ENCODE measurements around the gene CELA2A. TPM values are rescaled to one million over a fixed set of nuclear protein-coding genes. Genes with fewer than 3 reads are reported as not detected.

The CELA2A gene
- total and polyA plus RNA-seq, 9 of the 15 experiments (the other 6 are each of a cell fraction or from before 2014, with no cell fraction given), result 0.62 TPM; not detected in 8

DNA sequence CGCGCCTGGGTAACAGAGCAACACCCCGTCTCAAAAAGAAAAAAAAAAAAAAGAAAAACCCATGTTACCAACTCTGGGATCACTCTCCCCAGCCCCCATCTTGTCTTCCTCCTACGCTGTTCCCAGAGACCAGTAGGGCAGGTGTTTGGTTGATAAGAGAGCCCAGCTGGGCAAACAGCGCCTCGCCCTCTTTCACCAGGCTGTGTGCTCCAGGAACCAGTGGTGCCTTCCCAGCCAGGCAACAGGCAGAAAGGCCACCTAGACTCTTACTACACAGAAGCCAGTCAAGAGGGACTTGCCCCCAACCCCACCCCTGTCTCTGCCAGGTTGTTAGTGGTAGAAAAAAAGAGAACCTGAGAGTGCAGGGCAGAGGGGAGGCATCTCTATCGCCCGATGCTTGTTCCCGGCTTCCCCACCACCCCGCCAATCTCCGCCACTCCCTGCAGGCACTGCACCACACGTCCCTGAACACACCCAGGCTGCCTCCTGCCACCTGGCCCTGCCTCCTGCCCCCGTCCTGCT, 32.3 kb upstream of the CELA2A start (continued):
- TF ChIP-seq FOXM1 (IDR thresholded peaks at IDR 0.05; ENCODE audit: low read depth), result 0 out of 2 replicates have a peak, but pooled peaks have one; percentile 14
- no peak for TF ChIP-seq FOXM1 (CRISPR knock-in tag; IDR thresholded peaks at IDR 0.05; ENCODE audit: low read depth)
- TF ChIP-seq, protein P1, sequence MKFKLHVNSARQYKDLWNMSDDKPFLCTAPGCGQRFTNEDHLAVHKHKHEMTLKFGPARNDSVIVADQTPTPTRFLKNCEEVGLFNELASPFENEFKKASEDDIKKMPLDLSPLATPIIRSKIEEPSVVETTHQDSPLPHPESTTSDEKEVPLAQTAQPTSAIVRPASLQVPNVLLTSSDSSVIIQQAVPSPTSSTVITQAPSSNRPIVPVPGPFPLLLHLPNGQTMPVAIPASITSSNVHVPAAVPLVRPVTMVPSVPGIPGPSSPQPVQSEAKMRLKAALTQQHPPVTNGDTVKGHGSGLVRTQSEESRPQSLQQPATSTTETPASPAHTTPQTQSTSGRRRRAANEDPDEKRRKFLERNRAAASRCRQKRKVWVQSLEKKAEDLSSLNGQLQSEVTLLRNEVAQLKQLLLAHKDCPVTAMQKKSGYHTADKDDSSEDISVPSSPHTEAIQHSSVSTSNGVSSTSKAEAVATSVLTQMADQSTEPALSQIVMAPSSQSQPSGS (CRISPR knock-in tag; IDR thresholded peaks at IDR 0.05), result no peak
- TF ChIP-seq KDM5B (IDR thresholded peaks at IDR 0.05; ENCODE audit: insufficient replicate concordance, low read depth, low read length), result no peak
- TF ChIP-seq, protein P2, sequence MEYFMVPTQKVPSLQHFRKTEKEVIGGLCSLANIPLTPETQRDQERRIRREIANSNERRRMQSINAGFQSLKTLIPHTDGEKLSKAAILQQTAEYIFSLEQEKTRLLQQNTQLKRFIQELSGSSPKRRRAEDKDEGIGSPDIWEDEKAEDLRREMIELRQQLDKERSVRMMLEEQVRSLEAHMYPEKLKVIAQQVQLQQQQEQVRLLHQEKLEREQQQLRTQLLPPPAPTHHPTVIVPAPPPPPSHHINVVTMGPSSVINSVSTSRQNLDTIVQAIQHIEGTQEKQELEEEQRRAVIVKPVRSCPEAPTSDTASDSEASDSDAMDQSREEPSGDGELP (CRISPR knock-in tag; IDR thresholded peaks at IDR 0.05; ENCODE audit: borderline replicate concordance), result peak; percentile 99
- no peak for TF ChIP-seq ZNF232 (CRISPR knock-in tag; IDR thresholded peaks at IDR 0.05)
- no peak for TF ChIP-seq SIX5 (IDR thresholded peaks at IDR 0.05; ENCODE audit: borderline replicate concordance in 1 of 2, insufficient read depth in 1 of 2, low read depth in 1 of 2, low read length in 2 of 2)
- TF ChIP-seq MYC (IDR thresholded peaks at IDR 0.05; ENCODE audit: low read depth, low read length), result no peak
- TF ChIP-seq MYC (CRISPR knock-in tag; IDR thresholded peaks at IDR 0.05; ENCODE audit: borderline replicate concordance, low read depth), result no peak
- peak; percentile 78; the same call in 1 of the 2 replicates for TF ChIP-seq ZNF589 (CRISPR knock-in tag; IDR thresholded peaks at IDR 0.05; ENCODE audit: low read depth)
- peak; percentile 82 for TF ChIP-seq SMARCA4 (IDR thresholded peaks at IDR 0.05)
- no peak for TF ChIP-seq HSF4 (CRISPR knock-in tag; IDR thresholded peaks at IDR 0.05; ENCODE audit: borderline replicate concordance)
- TF ChIP-seq, protein P3, sequence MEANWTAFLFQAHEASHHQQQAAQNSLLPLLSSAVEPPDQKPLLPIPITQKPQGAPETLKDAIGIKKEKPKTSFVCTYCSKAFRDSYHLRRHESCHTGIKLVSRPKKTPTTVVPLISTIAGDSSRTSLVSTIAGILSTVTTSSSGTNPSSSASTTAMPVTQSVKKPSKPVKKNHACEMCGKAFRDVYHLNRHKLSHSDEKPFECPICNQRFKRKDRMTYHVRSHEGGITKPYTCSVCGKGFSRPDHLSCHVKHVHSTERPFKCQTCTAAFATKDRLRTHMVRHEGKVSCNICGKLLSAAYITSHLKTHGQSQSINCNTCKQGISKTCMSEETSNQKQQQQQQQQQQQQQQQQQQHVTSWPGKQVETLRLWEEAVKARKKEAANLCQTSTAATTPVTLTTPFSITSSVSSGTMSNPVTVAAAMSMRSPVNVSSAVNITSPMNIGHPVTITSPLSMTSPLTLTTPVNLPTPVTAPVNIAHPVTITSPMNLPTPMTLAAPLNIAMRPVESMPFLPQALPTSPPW (CRISPR knock-in tag; IDR thresholded peaks at IDR 0.05), result peak; percentile 68
- TF ChIP-seq, protein P4, sequence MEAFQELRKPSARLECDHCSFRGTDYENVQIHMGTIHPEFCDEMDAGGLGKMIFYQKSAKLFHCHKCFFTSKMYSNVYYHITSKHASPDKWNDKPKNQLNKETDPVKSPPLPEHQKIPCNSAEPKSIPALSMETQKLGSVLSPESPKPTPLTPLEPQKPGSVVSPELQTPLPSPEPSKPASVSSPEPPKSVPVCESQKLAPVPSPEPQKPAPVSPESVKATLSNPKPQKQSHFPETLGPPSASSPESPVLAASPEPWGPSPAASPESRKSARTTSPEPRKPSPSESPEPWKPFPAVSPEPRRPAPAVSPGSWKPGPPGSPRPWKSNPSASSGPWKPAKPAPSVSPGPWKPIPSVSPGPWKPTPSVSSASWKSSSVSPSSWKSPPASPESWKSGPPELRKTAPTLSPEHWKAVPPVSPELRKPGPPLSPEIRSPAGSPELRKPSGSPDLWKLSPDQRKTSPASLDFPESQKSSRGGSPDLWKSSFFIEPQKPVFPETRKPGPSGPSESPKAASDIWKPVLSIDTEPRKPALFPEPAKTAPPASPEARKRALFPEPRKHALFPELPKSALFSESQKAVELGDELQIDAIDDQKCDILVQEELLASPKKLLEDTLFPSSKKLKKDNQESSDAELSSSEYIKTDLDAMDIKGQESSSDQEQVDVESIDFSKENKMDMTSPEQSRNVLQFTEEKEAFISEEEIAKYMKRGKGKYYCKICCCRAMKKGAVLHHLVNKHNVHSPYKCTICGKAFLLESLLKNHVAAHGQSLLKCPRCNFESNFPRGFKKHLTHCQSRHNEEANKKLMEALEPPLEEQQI (IDR thresholded peaks at IDR 0.05), result no peak
- TF ChIP-seq CCNT2 (IDR thresholded peaks at IDR 0.05; ENCODE audit: borderline replicate concordance, extremely low read depth, insufficient read length, low read depth, low read length), result peak; percentile 11
- TF ChIP-seq, protein P5, sequence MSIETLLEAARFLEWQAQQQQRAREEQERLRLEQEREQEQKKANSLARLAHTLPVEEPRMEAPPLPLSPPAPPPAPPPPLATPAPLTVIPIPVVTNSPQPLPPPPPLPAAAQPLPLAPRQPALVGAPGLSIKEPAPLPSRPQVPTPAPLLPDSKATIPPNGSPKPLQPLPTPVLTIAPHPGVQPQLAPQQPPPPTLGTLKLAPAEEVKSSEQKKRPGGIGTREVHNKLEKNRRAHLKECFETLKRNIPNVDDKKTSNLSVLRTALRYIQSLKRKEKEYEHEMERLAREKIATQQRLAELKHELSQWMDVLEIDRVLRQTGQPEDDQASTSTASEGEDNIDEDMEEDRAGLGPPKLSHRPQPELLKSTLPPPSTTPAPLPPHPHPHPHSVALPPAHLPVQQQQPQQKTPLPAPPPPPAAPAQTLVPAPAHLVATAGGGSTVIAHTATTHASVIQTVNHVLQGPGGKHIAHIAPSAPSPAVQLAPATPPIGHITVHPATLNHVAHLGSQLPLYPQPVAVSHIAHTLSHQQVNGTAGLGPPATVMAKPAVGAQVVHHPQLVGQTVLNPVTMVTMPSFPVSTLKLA (conservative IDR thresholded peaks at IDR 0.05), result 0 out of 4 replicates have a peak, but pooled peaks of 1 of the 2 experiments have one; percentile 18
- TF ChIP-seq JUND (IDR thresholded peaks at IDR 0.05; ENCODE audit: borderline replicate concordance, low read depth, low read length), result no peak; the same call in 1 of the 2 replicates
- no peak for TF ChIP-seq JUND (tag; IDR thresholded peaks at IDR 0.05; ENCODE audit: borderline replicate concordance, low read depth, low read length)
- TF ChIP-seq MTA2 (IDR thresholded peaks at IDR 0.05; ENCODE audit: low read depth), result peak; percentile 82
- TF ChIP-seq ZNF707 (CRISPR knock-in tag; conservative IDR thresholded peaks at IDR 0.05), result no peak

Measured in K562 (cell line).